Trophoblast cell (in vitro differentiated cells and primary cell): Measurements from ENCODE around the gene URB1.

Experiments used
- DNase-seq, 2 donors: peaks; one replicate each; pipeline ENCODE4 v3.0.0-alpha.2; 2016
- H2AFZ ChIP-seq: 2 replicates; pipeline ENCODE4 v1.6.1; 2013; ENCODE audit warnings: low read length, moderate library complexity, mild to moderate bottlenecking; ENCODE audit not compliant: insufficient read depth, poor library complexity
- H2AK5ac ChIP-seq: 2 replicates; pipeline ENCODE4 v1.6.1; 2013; ENCODE audit warnings: mild to moderate bottlenecking, low read length
- H2BK120ac ChIP-seq: 2 replicates; pipeline ENCODE4 v1.6.1; 2013; ENCODE audit warnings: low read length, mild to moderate bottlenecking, moderate library complexity; ENCODE audit not compliant: insufficient read depth, poor library complexity
- H2BK12ac ChIP-seq: 2 replicates; pipeline ENCODE4 v1.6.1; 2013; ENCODE audit warnings: mild to moderate bottlenecking, low read length, moderate library complexity
- H2BK5ac ChIP-seq: 2 replicates; pipeline ENCODE4 v1.6.1; 2013; ENCODE audit warnings: low read length, low read depth, moderate library complexity, mild to moderate bottlenecking; ENCODE audit not compliant: poor library complexity
- H3K14ac ChIP-seq: 2 replicates; pipeline ENCODE4 v1.6.1; 2013; ENCODE audit warnings: mild to moderate bottlenecking, low read length
- H3K18ac ChIP-seq: 2 replicates; pipeline ENCODE4 v1.6.1; 2013; ENCODE audit warnings: mild to moderate bottlenecking, low read length
- H3K23ac ChIP-seq: 2 replicates; pipeline ENCODE4 v1.6.1; 2013; ENCODE audit warnings: low read length
- H3K27ac ChIP-seq: 2 replicates; pipeline ENCODE4 v1.5.1; 2013; ENCODE audit warnings: low read depth, mild to moderate bottlenecking, inconsistent platforms, low read length, moderate library complexity
- H3K27me3 ChIP-seq: 2 replicates; pipeline ENCODE4 v1.6.1; 2013; ENCODE audit warnings: inconsistent platforms, mild to moderate bottlenecking, low read length, moderate library complexity; ENCODE audit not compliant: insufficient read depth
- H3K36me3 ChIP-seq, 2 experiments: 1 replicate in 1 of 2; 2 replicates in 1 of 2; pipeline ENCODE4 v1.6.1; 2013; ENCODE audit warnings: low read length in 2 of 2, mild to moderate bottlenecking in 2 of 2, moderate library complexity in 1 of 2; ENCODE audit not compliant: insufficient read depth in 2 of 2, control insufficient read depth in 1 of 2
- H3K4ac ChIP-seq: 2 replicates; pipeline ENCODE4 v1.6.1; 2013; ENCODE audit warnings: low read depth, mild to moderate bottlenecking, low read length, moderate library complexity
- H3K4me1 ChIP-seq, 2 experiments: 1 replicate in 1 of 2; 2 replicates in 1 of 2; pipeline ENCODE4 v1.6.1; 2013; ENCODE audit warnings: low read length in 2 of 2, mild to moderate bottlenecking in 2 of 2, moderate library complexity in 1 of 2; ENCODE audit not compliant: insufficient read depth in 2 of 2, control insufficient read depth in 1 of 2
- H3K4me2 ChIP-seq: 2 replicates; pipeline ENCODE4 v1.6.1; 2013; ENCODE audit warnings: inconsistent platforms, mild to moderate bottlenecking, low read length, moderate library complexity
- H3K4me3 ChIP-seq: 2 replicates; pipeline ENCODE4 v1.5.1; 2013; ENCODE audit warnings: mild to moderate bottlenecking, low read depth, low read length, inconsistent platforms
- H3K79me1 ChIP-seq: one replicate; pipeline ENCODE4 v1.6.1; 2013; ENCODE audit warnings: low read length
- H3K79me2 ChIP-seq: 2 replicates; pipeline ENCODE4 v1.6.1; 2013; ENCODE audit warnings: low read length, mild to moderate bottlenecking; ENCODE audit not compliant: control insufficient read depth, insufficient read depth, poor library complexity
- H3K9ac ChIP-seq: 2 replicates; pipeline ENCODE4 v1.6.1; 2013; ENCODE audit warnings: mild to moderate bottlenecking, low read length
- H3K9me3 ChIP-seq: 2 replicates; pipeline ENCODE4 v1.6.1; 2013; ENCODE audit warnings: low read depth, mild to moderate bottlenecking, control low read depth, inconsistent platforms, low read length; ENCODE audit not compliant: insufficient read depth
- H4K12ac ChIP-seq: 2 replicates; pipeline ENCODE4 v1.6.1; 2013; ENCODE audit warnings: low read depth, mild to moderate bottlenecking, low read length, moderate library complexity
- H4K8ac ChIP-seq: 2 replicates; pipeline ENCODE4 v1.6.1; 2013; ENCODE audit warnings: low read depth, mild to moderate bottlenecking, low read length, moderate library complexity
- H4K91ac ChIP-seq: one replicate; pipeline ENCODE4 v1.6.1; 2013; ENCODE audit warnings: low read depth, mild to moderate bottlenecking, low read length, moderate library complexity
- WGBS: extraction: QIAGEN DNeasy Blood & Tissue Kit; methylation state at CpG from one replicate; pipeline ENCODE4 v1.1.7; 2013; ENCODE audit warnings: missing lambda C conversion rate; ENCODE audit not compliant: insufficient read length, insufficient coverage; ENCODE audit errors: extremely low coverage; 5-methylcytosine and 5-hydroxymethylcytosine counted together

Gene URB1

GRCh38 chr21:32300117-32300681 lies 92.6 kb downstream of the URB1 start:
- Histone ChIP-seq H3K27me3 (no peaks in the 10 kb centered on the region), H3K18ac (no peak overlapping the region), H3K9me3 (peaks cover 7% of the 10 kb centered on the region), H2AK5ac (no peak overlapping the region), H3K27ac (no peak overlapping the region), H3K4me2 (no peak overlapping the region), H2AFZ (no peak overlapping the region), H4K8ac (no peak overlapping the region), H3K36me3 (peaks cover 0 to 5% of the 10 kb centered on the region in 2 experiments), H2BK5ac (no peak overlapping the region), H3K4me1 (no peaks in the 10 kb centered on the region), H3K9ac (no peak overlapping the region), H3K79me2 (no peaks in the 10 kb centered on the region), H3K23ac (no peak overlapping the region), H4K12ac (no peak overlapping the region), H3K4me3 (peak overlapping the region; percentile 41), H3K14ac (no peak overlapping the region), H4K91ac (no peak overlapping the region), H3K79me1 (no peaks in the 10 kb centered on the region), H2BK12ac (no peak overlapping the region), H3K4ac (no peak overlapping the region), H2BK120ac (no peak overlapping the region)
- no peak for DNase-seq
- WGBS = no CpG with 5 or more reads among the region's 41 CpGs

DNA sequence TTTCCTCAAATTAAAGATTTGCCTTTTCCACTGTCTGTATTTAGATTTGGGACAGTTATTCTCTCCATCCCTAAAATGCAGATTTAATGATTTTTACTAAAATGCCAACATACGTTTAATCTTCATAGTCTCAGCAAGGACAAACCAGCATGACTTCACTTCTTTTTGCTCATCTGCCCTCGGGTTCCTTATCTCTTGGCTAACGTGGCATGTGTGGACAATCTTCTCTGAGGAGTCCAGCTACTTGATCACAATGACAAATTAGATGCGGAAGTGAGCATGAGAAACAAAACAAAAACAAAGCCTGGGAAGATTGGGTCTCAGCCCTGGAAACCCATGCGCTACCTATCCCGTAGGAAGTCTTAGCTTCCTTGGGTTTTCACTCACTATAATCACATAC lies 93.1 kb downstream of the URB1 start:
- no peak overlapping the region for H2BK12ac ChIP-seq
- no peaks in the 10 kb centered on the region for H3K79me2 ChIP-seq
- H3K27me3 ChIP-seq = no peaks in the 10 kb centered on the region
- no peak overlapping the region for H3K4me3 ChIP-seq
- H3K23ac ChIP-seq = no peak overlapping the region
- no peak overlapping the region for H4K12ac ChIP-seq
- no peak overlapping the region for H3K4me2 ChIP-seq
- peaks cover 0 to 5% of the 10 kb centered on the region in 2 experiments for H3K36me3 ChIP-seq
- H3K27ac ChIP-seq = no peak overlapping the region
- no peaks in the 10 kb centered on the region for H3K4me1 ChIP-seq
- peaks cover 7% of the 10 kb centered on the region for H3K9me3 ChIP-seq
- no CpG with 5 or more reads among the region's 6 CpGs for WGBS
- H4K91ac ChIP-seq = no peak overlapping the region
- no peak overlapping the region for H4K8ac ChIP-seq
- no peak overlapping the region for H3K9ac ChIP-seq
- DNase-seq = no peak
- H2AK5ac ChIP-seq = no peak overlapping the region
- no peak overlapping the region for H2AFZ ChIP-seq
- no peak overlapping the region for H3K14ac ChIP-seq
- no peaks in the 10 kb centered on the region for H3K79me1 ChIP-seq
- no peak overlapping the region for H3K18ac ChIP-seq
- H2BK120ac ChIP-seq = no peak overlapping the region
- no peak overlapping the region for H2BK5ac ChIP-seq
- H3K4ac ChIP-seq = no peak overlapping the region

GRCh38 chr21:32298658-32299081 lies 94.1 kb downstream of the URB1 start, which contains the start of gene MRAP:
Gene MRAP (plus strand): TSS chr21:32298855. CDS start chr21:32298972, 117 bp downstream.
- H2AFZ ChIP-seq = no peak within 1 kb of the TSS
- H3K14ac ChIP-seq = no peak within 1 kb of the TSS
- H3K79me1 ChIP-seq = no peaks in the 10 kb centered on the region
- DNase-seq = no peak
- H4K91ac ChIP-seq = no peak within 1 kb of the TSS
- no peaks in the 10 kb centered on the region for H3K4me1 ChIP-seq
- peaks cover 7% of the 10 kb centered on the region for H3K9me3 ChIP-seq
- no peak within 1 kb of the TSS for H3K18ac ChIP-seq
- H3K4me2 ChIP-seq = no peak within 1 kb of the TSS
- H3K27ac ChIP-seq = no peak within 1 kb of the TSS
- H2BK12ac ChIP-seq = no peak within 1 kb of the TSS
- H3K79me2 ChIP-seq = no peaks in the 10 kb centered on the region
- H3K23ac ChIP-seq = no peak within 1 kb of the TSS
- no peak within 1 kb of the TSS for H2BK5ac ChIP-seq
- no peak within 1 kb of the TSS for H3K9ac ChIP-seq
- no peak within 1 kb of the TSS for H3K4me3 ChIP-seq
- H3K4ac ChIP-seq = no peak within 1 kb of the TSS
- WGBS = no CpG with 5 or more reads among the region's 14 CpGs
- peaks cover 0 to 5% of the 10 kb centered on the region in 2 experiments for H3K36me3 ChIP-seq
- no peaks in the 10 kb centered on the region for H3K27me3 ChIP-seq
- H2BK120ac ChIP-seq = no peak within 1 kb of the TSS
- peak within 1 kb of the TSS; percentile 10 for H4K12ac ChIP-seq
- no peak within 1 kb of the TSS for H4K8ac ChIP-seq
- H2AK5ac ChIP-seq = no peak within 1 kb of the TSS

GRCh38 chr21:32298148-32298559 lies 94.7 kb downstream of the URB1 start:
- H3K79me2 ChIP-seq = no peaks in the 10 kb centered on the region
- no peak overlapping the region for H2BK12ac ChIP-seq
- H3K36me3 ChIP-seq = peaks cover 0 to 5% of the 10 kb centered on the region in 2 experiments
- H4K91ac ChIP-seq = no peak overlapping the region
- no peak overlapping the region for H4K12ac ChIP-seq
- no peaks in the 10 kb centered on the region for H3K4me1 ChIP-seq
- no peak for DNase-seq
- no peak overlapping the region for H3K4me2 ChIP-seq
- no peaks in the 10 kb centered on the region for H3K27me3 ChIP-seq
- peaks cover 7% of the 10 kb centered on the region for H3K9me3 ChIP-seq
- no peak overlapping the region for H3K18ac ChIP-seq
- H3K27ac ChIP-seq = no peak overlapping the region
- no peak overlapping the region for H2BK5ac ChIP-seq
- H3K79me1 ChIP-seq = no peaks in the 10 kb centered on the region
- H3K4ac ChIP-seq = no peak overlapping the region
- WGBS = no CpG with 5 or more reads among the region's 6 CpGs
- H3K9ac ChIP-seq = no peak overlapping the region
- H4K8ac ChIP-seq = no peak overlapping the region
- no peak overlapping the region for H3K14ac ChIP-seq
- no peak overlapping the region for H2AK5ac ChIP-seq
- no peak overlapping the region for H2AFZ ChIP-seq
- H2BK120ac ChIP-seq = no peak overlapping the region
- no peak overlapping the region for H3K4me3 ChIP-seq
- H3K23ac ChIP-seq = no peak overlapping the region
